NK-92 (cell line): ENCODE data around the gene PIK3IP1.
"Not testable (repeated sequence)": the region's sequence is repeated elsewhere in the genome, so short reads cannot be mapped to it uniquely, and the experiment has no call there.

Experiments
- DNase-seq: peaks from one replicate; lab custom pipeline; 2025; ENCODE audit not compliant: unreplicated experiment; lab: John Stamatoyannopoulos, UW

The PIK3IP1 gene

GRCh38 chr22:31253949-31254348 lies 38.3 kb downstream of the PIK3IP1 start:
- no peak for DNase-seq

GRCh38 chr22:31250740-31251600 lies 41.3 kb downstream of the PIK3IP1 start:
- DNase-seq, result no peak

- no peak for DNase-seq
Observed at GRCh38 chr22:31248965-31249958, 43.0 kb downstream of the PIK3IP1 start.

- DNase-seq, result no peak
Observed at GRCh38 chr22:31248138-31248745, 44.0 kb downstream of the PIK3IP1 start.

- DNase-seq, result no peak
Observed at GRCh38 chr22:31247726-31248125, 44.6 kb downstream of the PIK3IP1 start.

GRCh38 chr22:31246687-31247086 lies 45.6 kb downstream of the PIK3IP1 start:
- DNase-seq, result no peak

GRCh38 chr22:31245998-31246397 lies 46.3 kb downstream of the PIK3IP1 start:
- not testable (repeated sequence) for DNase-seq

- no peak for DNase-seq
Observed at GRCh38 chr22:31244943-31245451, 47.3 kb downstream of the PIK3IP1 start.

GRCh38 chr22:31244046-31244942 lies 48.0 kb downstream of the PIK3IP1 start:
- DNase-seq, result no peak

GRCh38 chr22:31243339-31244045 lies 48.8 kb downstream of the PIK3IP1 start:
- no peak for DNase-seq

- DNase-seq, result no peak
Observed at GRCh38 chr22:31241936-31242335, 50.4 kb downstream of the PIK3IP1 start.

- no peak for DNase-seq
Observed at GRCh38 chr22:31241200-31241599, 51.1 kb downstream of the PIK3IP1 start.

GRCh38 chr22:31239771-31240370 lies 52.4 kb downstream of the PIK3IP1 start:
- DNase-seq, result no peak

GRCh38 chr22:31238057-31238456 lies 54.2 kb downstream of the PIK3IP1 start:
- DNase-seq, result no peak

- not testable (repeated sequence) for DNase-seq
Observed at GRCh38 chr22:31236044-31236443, 56.2 kb downstream of the PIK3IP1 start.

GRCh38 chr22:31235081-31235480 lies 57.2 kb downstream of the PIK3IP1 start:
- no peak for DNase-seq

GRCh38 chr22:31233001-31233400 lies 59.3 kb downstream of the PIK3IP1 start:
- no peak for DNase-seq
